GM18867 (cell line): ENCODE measurements around the gene AGPAT3.
"Not testable (repeated sequence)": the region's sequence is repeated elsewhere in the genome, so short reads cannot be mapped to it uniquely, and the experiment has no call there.

Experiments
- ATAC-seq: cut with Tn5 transposase; IDR thresholded peaks from one replicate; pipeline ENCODE4 v1.9.1; 2021; ENCODE audit warnings: mild to moderate bottlenecking, moderate library complexity; ENCODE audit not compliant: unreplicated experiment

Gene AGPAT3

GRCh38 chr21:43834146-43834905 lies 30.7 kb upstream of the AGPAT3 start:
- ATAC-seq, result no peak

- no peak for ATAC-seq
Observed at GRCh38 chr21:43835050-43835449, 30.0 kb upstream of the AGPAT3 start.

GRCh38 chr21:43835861-43836260 lies 29.2 kb upstream of the AGPAT3 start:
- ATAC-seq, result no peak

GRCh38 chr21:43836616-43837015 lies 28.4 kb upstream of the AGPAT3 start:
- ATAC-seq, result no peak

- no peak for ATAC-seq
Observed at GRCh38 chr21:43840259-43840658, 24.8 kb upstream of the AGPAT3 start.

GRCh38 chr21:43842742-43843141 lies 22.3 kb upstream of the AGPAT3 start:
- ATAC-seq, result no peak

GRCh38 chr21:43844906-43845305 lies 20.1 kb upstream of the AGPAT3 start:
- not testable (repeated sequence) for ATAC-seq

- no peak for ATAC-seq
Observed at GRCh38 chr21:43845386-43845785, 19.6 kb upstream of the AGPAT3 start.

GRCh38 chr21:43846430-43846829 lies 18.6 kb upstream of the AGPAT3 start:
- no peak for ATAC-seq

- ATAC-seq, result no peak
Observed at GRCh38 chr21:43847301-43847700, 17.7 kb upstream of the AGPAT3 start.

- no peak for ATAC-seq
Observed at GRCh38 chr21:43848771-43849170, 16.3 kb upstream of the AGPAT3 start.

GRCh38 chr21:43849532-43850299 lies 15.3 kb upstream of the AGPAT3 start:
- ATAC-seq, result no peak

- ATAC-seq, result no peak
Observed at GRCh38 chr21:43850728-43851295, 14.2 kb upstream of the AGPAT3 start.

- no peak for ATAC-seq
Observed at GRCh38 chr21:43851593-43851992, 13.4 kb upstream of the AGPAT3 start.

- ATAC-seq, result no peak
Observed at GRCh38 chr21:43853851-43854772, 10.9 kb upstream of the AGPAT3 start.

- peak; percentile 61 for ATAC-seq
Observed at GRCh38 chr21:43854773-43855633, 10.0 kb upstream of the AGPAT3 start.

GRCh38 chr21:43855955-43856354 lies 9.1 kb upstream of the AGPAT3 start:
- ATAC-seq, result no peak

- ATAC-seq, result no peak
Observed at GRCh38 chr21:43858806-43859648, 6.0 kb upstream of the AGPAT3 start.

GRCh38 chr21:43859747-43860214 lies 5.2 kb upstream of the AGPAT3 start:
- no peak for ATAC-seq
